Gastrocnemius medialis (tissue), 4 donors: Measurements from ENCODE around the gene SH3YL1.

ENCODE experiments used
- POLR2A ChIP-seq, 2 donors: fragments of 450-650 bp; IDR thresholded peaks; one replicate each; pipeline ENCODE4 v1.6.1; 2017; ENCODE audit warnings: antibody characterized with exemption in 2 of 2, mild to moderate bottlenecking in 2 of 2, moderate library complexity in 2 of 2
- TF ChIP-seq, protein P1 (sequence below), 5 experiments: fragments of 450-650 bp in 3 of 5; fragments of 200-600 bp in 2 of 5; sonication (generic) in 2 of 5; IDR thresholded peaks in 4 of 5; conservative IDR thresholded peaks in 1 of 5; 1 replicate in 4 of 5; 2 replicates in 1 of 5; pipeline ENCODE4 v1.5.1; 2016 to 2019; ENCODE audit warnings: antibody characterized with exemption in 5 of 5, mild to moderate bottlenecking in 3 of 5, moderate library complexity in 3 of 5

- TF ChIP-seq, protein P1, sequence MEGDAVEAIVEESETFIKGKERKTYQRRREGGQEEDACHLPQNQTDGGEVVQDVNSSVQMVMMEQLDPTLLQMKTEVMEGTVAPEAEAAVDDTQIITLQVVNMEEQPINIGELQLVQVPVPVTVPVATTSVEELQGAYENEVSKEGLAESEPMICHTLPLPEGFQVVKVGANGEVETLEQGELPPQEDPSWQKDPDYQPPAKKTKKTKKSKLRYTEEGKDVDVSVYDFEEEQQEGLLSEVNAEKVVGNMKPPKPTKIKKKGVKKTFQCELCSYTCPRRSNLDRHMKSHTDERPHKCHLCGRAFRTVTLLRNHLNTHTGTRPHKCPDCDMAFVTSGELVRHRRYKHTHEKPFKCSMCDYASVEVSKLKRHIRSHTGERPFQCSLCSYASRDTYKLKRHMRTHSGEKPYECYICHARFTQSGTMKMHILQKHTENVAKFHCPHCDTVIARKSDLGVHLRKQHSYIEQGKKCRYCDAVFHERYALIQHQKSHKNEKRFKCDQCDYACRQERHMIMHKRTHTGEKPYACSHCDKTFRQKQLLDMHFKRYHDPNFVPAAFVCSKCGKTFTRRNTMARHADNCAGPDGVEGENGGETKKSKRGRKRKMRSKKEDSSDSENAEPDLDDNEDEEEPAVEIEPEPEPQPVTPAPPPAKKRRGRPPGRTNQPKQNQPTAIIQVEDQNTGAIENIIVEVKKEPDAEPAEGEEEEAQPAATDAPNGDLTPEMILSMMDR (IDR thresholded peaks at IDR 0.05 in 4 of 5, conservative IDR thresholded peaks at IDR 0.05 in 1 of 5) = no peak
- TF ChIP-seq POLR2A (IDR thresholded peaks at IDR 0.05) = no peak
These were observed 40.4 kb downstream of the SH3YL1 start for GRCh38 chr2:223451-223850.
